ENCODE data around the gene INO80C.
"Not testable (repeated sequence)": the region's sequence is repeated elsewhere in the genome, so short reads cannot be mapped to it uniquely, and the experiment has no call there.

The INO80C gene

GRCh38 chr18:35489281-35489680, 8.5 kb downstream of the INO80C start:
- DNase-seq (ENCODE audit: low read depth) = not testable (repeated sequence)

GRCh38 chr18:35488396-35488795, 9.4 kb downstream of the INO80C start:
- not testable (repeated sequence) for DNase-seq (ENCODE audit: low read depth)

GRCh38 chr18:35487525-35487924, 10.2 kb downstream of the INO80C start:
- not testable (repeated sequence) for DNase-seq (ENCODE audit: low read depth)

GRCh38 chr18:35485852-35486251, 11.9 kb downstream of the INO80C start:
- no peak for DNase-seq (ENCODE audit: low read depth)

GRCh38 chr18:35484034-35484433, 13.7 kb downstream of the INO80C start:
- no peak for DNase-seq (ENCODE audit: low read depth)

GRCh38 chr18:35481960-35482366, 15.8 kb downstream of the INO80C start:
- DNase-seq (ENCODE audit: low read depth) = no peak

GRCh38 chr18:35479911-35480586, 17.7 kb downstream of the INO80C start:
- DNase-seq (ENCODE audit: low read depth) = no peak

- DNase-seq (ENCODE audit: low read depth) = no peak
Observed at GRCh38 chr18:35478520-35479435, 19.0 kb downstream of the INO80C start.

- DNase-seq (ENCODE audit: low read depth) = no peak
Observed at GRCh38 chr18:35477974-35478373, 19.8 kb downstream of the INO80C start.

GRCh38 chr18:35477497-35477896, 20.3 kb downstream of the INO80C start:
- no peak for DNase-seq (ENCODE audit: low read depth)

GRCh38 chr18:35474884-35475283, 22.9 kb downstream of the INO80C start:
- no peak for DNase-seq (ENCODE audit: low read depth)

- DNase-seq (ENCODE audit: low read depth) = no peak
Observed at GRCh38 chr18:35473562-35473961, 24.2 kb downstream of the INO80C start.

- DNase-seq (ENCODE audit: low read depth) = no peak
Observed at GRCh38 chr18:35470435-35470834, 27.3 kb downstream of the INO80C start.

- DNase-seq (ENCODE audit: low read depth) = no peak
Observed at GRCh38 chr18:35469725-35470124, 28.0 kb downstream of the INO80C start.

GRCh38 chr18:35468711-35469110, 29.0 kb downstream of the INO80C start:
- no peak for DNase-seq (ENCODE audit: low read depth)

GRCh38 chr18:35467624-35468016, 30.1 kb downstream of the INO80C start:
- no peak for DNase-seq (ENCODE audit: low read depth)

GRCh38 chr18:35466815-35467623, 30.7 kb downstream of the INO80C start:
- DNase-seq (ENCODE audit: low read depth) = no peak

- no peak for DNase-seq (ENCODE audit: low read depth)
Observed at GRCh38 chr18:35466334-35466733, 31.4 kb downstream of the INO80C start.

GRCh38 chr18:35465329-35465728, 32.4 kb downstream of the INO80C start:
- no peak for DNase-seq (ENCODE audit: low read depth)

GRCh38 chr18:35464831-35465279, 32.9 kb downstream of the INO80C start:
- DNase-seq (ENCODE audit: low read depth) = no peak

GRCh38 chr18:35463827-35464226, 33.9 kb downstream of the INO80C start:
- DNase-seq (ENCODE audit: low read depth) = no peak

GRCh38 chr18:35463050-35463449, 34.7 kb downstream of the INO80C start:
- no peak for DNase-seq (ENCODE audit: low read depth)

Measured in activated T-helper 1 cell treated with Interleukin-2 at 50 U/mL for 16 hours (primary cell).